ENCODE data around the gene GAL3ST2.

The GAL3ST2 gene

GRCh38 chr2:241773511-241774418, 2.9 kb upstream of the GAL3ST2 start:
- TF ChIP-seq ZC3H10 (CRISPR knock-in tag; IDR thresholded peaks at IDR 0.05) (no peak), TOX (CRISPR knock-in tag; IDR thresholded peaks at IDR 0.05; ENCODE audit: borderline replicate concordance) (no peak), TCF4 (CRISPR knock-in tag; IDR thresholded peaks at IDR 0.05; ENCODE audit: borderline replicate concordance) (no peak), BACH2 (CRISPR knock-in tag; IDR thresholded peaks at IDR 0.05; ENCODE audit: borderline replicate concordance) (no peak), ARNTL (CRISPR knock-in tag; IDR thresholded peaks at IDR 0.05; ENCODE audit: borderline replicate concordance, low read depth) (no peak), RARB (CRISPR knock-in tag; IDR thresholded peaks at IDR 0.05) (no peak), POU6F1 (CRISPR knock-in tag; IDR thresholded peaks at IDR 0.05; ENCODE audit: borderline replicate concordance, low read depth) (no peak), CSRNP3 (CRISPR knock-in tag; IDR thresholded peaks at IDR 0.05) (no peak), ESRRG (CRISPR knock-in tag; IDR thresholded peaks at IDR 0.05) (no peak), ISL1 (CRISPR knock-in tag; IDR thresholded peaks at IDR 0.05) (no peak), TSHZ2 (CRISPR knock-in tag; IDR thresholded peaks at IDR 0.05) (no peak), OSR1 (CRISPR knock-in tag; IDR thresholded peaks at IDR 0.05) (no peak), GLIS3 (CRISPR knock-in tag; IDR thresholded peaks at IDR 0.05) (no peak), CREB5 (CRISPR knock-in tag; IDR thresholded peaks at IDR 0.05; ENCODE audit: low read depth) (no peak), ZFP3 (CRISPR knock-in tag; IDR thresholded peaks at IDR 0.05) (no peak), ZFP30 (CRISPR knock-in tag; IDR thresholded peaks at IDR 0.05) (no peak), SNAI2 (CRISPR knock-in tag; IDR thresholded peaks at IDR 0.05) (no peak)
- ATAC-seq: 0 out of 3 replicates have a peak, but pooled peaks have one; percentile 2

- peak; percentile 74 for ATAC-seq
- TF ChIP-seq ZFP30 (CRISPR knock-in tag; IDR thresholded peaks at IDR 0.05): 0 out of 2 replicates have a peak, but pooled peaks have one; percentile 9
- no peak for TF ChIP-seq PATZ1 (CRISPR knock-in tag; IDR thresholded peaks at IDR 0.05; ENCODE audit: borderline replicate concordance)
These were observed 2.0 kb upstream of the GAL3ST2 start for GRCh38 chr2:241774419-241775222.

All from SK-N-SH treated with all-trans-retinoic acid at 6 μM for 48 hours (cell line).